ENCODE data around the gene FNDC3B.

Gene FNDC3B

GRCh38 chr3:172216267-172216666 lies 176.9 kb downstream of the FNDC3B start:
- H3K27me3 ChIP-seq (ENCODE audit: insufficient read depth, low read length): no peaks in the 10 kb centered on the region
- peaks cover 80% of the 10 kb centered on the region for H3K4me1 ChIP-seq (ENCODE audit: control insufficient read depth, insufficient read depth, low read length, unreplicated experiment)
- peak overlapping the region; percentile 78; the same call in 1 of the 2 replicates for H3K27ac ChIP-seq (ENCODE audit: low read depth, low read length)
- H2AFZ ChIP-seq (ENCODE audit: low read length, unreplicated experiment): no peak overlapping the region
- H3K79me2 ChIP-seq (ENCODE audit: control insufficient read depth, insufficient read depth, low read length, unreplicated experiment): peaks cover 97% of the 10 kb centered on the region
- H3K36me3 ChIP-seq (ENCODE audit: insufficient read depth, low read length): peaks cover 8% of the 10 kb centered on the region
- no peak overlapping the region for H3K4me3 ChIP-seq (ENCODE audit: low read depth, low read length)

GRCh38 chr3:172216911-172217310 lies 177.5 kb downstream of the FNDC3B start:
- H3K4me3 ChIP-seq (ENCODE audit: low read depth, low read length): no peak overlapping the region
- H3K27me3 ChIP-seq (ENCODE audit: insufficient read depth, low read length): no peaks in the 10 kb centered on the region
- H3K79me2 ChIP-seq (ENCODE audit: control insufficient read depth, insufficient read depth, low read length, unreplicated experiment): peaks cover 96% of the 10 kb centered on the region
- H3K4me1 ChIP-seq (ENCODE audit: control insufficient read depth, insufficient read depth, low read length, unreplicated experiment): peaks cover 78% of the 10 kb centered on the region
- peaks cover 8% of the 10 kb centered on the region for H3K36me3 ChIP-seq (ENCODE audit: insufficient read depth, low read length)
- peak overlapping the region; percentile 78 for H3K27ac ChIP-seq (ENCODE audit: low read depth, low read length)
- no peak overlapping the region for H2AFZ ChIP-seq (ENCODE audit: low read length, unreplicated experiment)

- Histone ChIP-seq H3K27ac (ENCODE audit: low read depth, low read length) (peak overlapping the region; percentile 78), H3K79me2 (ENCODE audit: control insufficient read depth, insufficient read depth, low read length, unreplicated experiment) (peaks cover 96% of the 10 kb centered on the region), H3K36me3 (ENCODE audit: insufficient read depth, low read length) (0 out of 2 replicates have a peak, but pooled peaks cover 3% of the 10 kb centered on the region), H3K4me1 (ENCODE audit: control insufficient read depth, insufficient read depth, low read length, unreplicated experiment) (peaks cover 77% of the 10 kb centered on the region), H2AFZ (ENCODE audit: low read length, unreplicated experiment) (no peak overlapping the region), H3K27me3 (ENCODE audit: insufficient read depth, low read length) (no peaks in the 10 kb centered on the region), H3K4me3 (ENCODE audit: low read depth, low read length) (peak overlapping the region; percentile 15; the same call in 1 of the 2 replicates)
Observed at GRCh38 chr3:172217877-172218276, 178.5 kb downstream of the FNDC3B start.

- Histone ChIP-seq H3K27me3 (ENCODE audit: insufficient read depth, low read length) (no peaks in the 10 kb centered on the region), H3K4me1 (ENCODE audit: control insufficient read depth, insufficient read depth, low read length, unreplicated experiment) (peaks cover 76% of the 10 kb centered on the region), H3K79me2 (ENCODE audit: control insufficient read depth, insufficient read depth, low read length, unreplicated experiment) (peaks cover 96% of the 10 kb centered on the region), H3K36me3 (ENCODE audit: insufficient read depth, low read length) (no peaks in the 10 kb centered on the region), H2AFZ (ENCODE audit: low read length, unreplicated experiment) (no peak overlapping the region), H3K4me3 (ENCODE audit: low read depth, low read length) (no peak overlapping the region), H3K27ac (ENCODE audit: low read depth, low read length) (peak overlapping the region; percentile 78)
Observed at GRCh38 chr3:172218350-172219323, 179.3 kb downstream of the FNDC3B start.

- Histone ChIP-seq H3K79me2 (ENCODE audit: control insufficient read depth, insufficient read depth, low read length, unreplicated experiment) (peaks cover 96% of the 10 kb centered on the region), H3K4me1 (ENCODE audit: control insufficient read depth, insufficient read depth, low read length, unreplicated experiment) (peaks cover 71% of the 10 kb centered on the region), H3K27me3 (ENCODE audit: insufficient read depth, low read length) (no peaks in the 10 kb centered on the region)
Observed at GRCh38 chr3:172219750-172220149, 180.4 kb downstream of the FNDC3B start.

GRCh38 chr3:172221547-172221946 lies 182.2 kb downstream of the FNDC3B start:
- Histone ChIP-seq H3K79me2 (ENCODE audit: control insufficient read depth, insufficient read depth, low read length, unreplicated experiment) (peaks cover 90% of the 10 kb centered on the region), H3K27ac (ENCODE audit: low read depth, low read length) (peak overlapping the region; percentile 78)

More at GRCh38 chr3:172219750-172220149, 180.4 kb downstream of the FNDC3B start:
- peaks cover 4% of the 10 kb centered on the region; the same call in 1 of the 2 replicates for H3K36me3 ChIP-seq (ENCODE audit: insufficient read depth, low read length)
- H3K4me3 ChIP-seq (ENCODE audit: low read depth, low read length): no peak overlapping the region
- peak overlapping the region; percentile 78 for H3K27ac ChIP-seq (ENCODE audit: low read depth, low read length)
- H2AFZ ChIP-seq (ENCODE audit: low read length, unreplicated experiment): no peak overlapping the region

GRCh38 chr3:172222478-172223071 lies 183.2 kb downstream of the FNDC3B start:
- Histone ChIP-seq H3K27me3 (ENCODE audit: insufficient read depth, low read length) (no peaks in the 10 kb centered on the region), H2AFZ (ENCODE audit: low read length, unreplicated experiment) (no peak overlapping the region), H3K36me3 (ENCODE audit: insufficient read depth, low read length) (peaks cover 19% of the 10 kb centered on the region), H3K4me1 (ENCODE audit: control insufficient read depth, insufficient read depth, low read length, unreplicated experiment) (peaks cover 56% of the 10 kb centered on the region), H3K4me3 (ENCODE audit: low read depth, low read length) (no peak overlapping the region), H3K27ac (ENCODE audit: low read depth, low read length) (peak overlapping the region; percentile 78), H3K79me2 (ENCODE audit: control insufficient read depth, insufficient read depth, low read length, unreplicated experiment) (peaks cover 90% of the 10 kb centered on the region)

More at GRCh38 chr3:172221547-172221946, 182.2 kb downstream of the FNDC3B start:
- H3K4me3 ChIP-seq (ENCODE audit: low read depth, low read length): peak overlapping the region; percentile 19; the same call in 1 of the 2 replicates
- peaks cover 9% of the 10 kb centered on the region; the same call in 1 of the 2 replicates for H3K36me3 ChIP-seq (ENCODE audit: insufficient read depth, low read length)
- H2AFZ ChIP-seq (ENCODE audit: low read length, unreplicated experiment): no peak overlapping the region
- no peaks in the 10 kb centered on the region for H3K27me3 ChIP-seq (ENCODE audit: insufficient read depth, low read length)
- peaks cover 67% of the 10 kb centered on the region for H3K4me1 ChIP-seq (ENCODE audit: control insufficient read depth, insufficient read depth, low read length, unreplicated experiment)

GRCh38 chr3:172223870-172224269 lies 184.5 kb downstream of the FNDC3B start:
- Histone ChIP-seq H3K4me1 (ENCODE audit: control insufficient read depth, insufficient read depth, low read length, unreplicated experiment) (peaks cover 44% of the 10 kb centered on the region), H3K4me3 (ENCODE audit: low read depth, low read length) (no peak overlapping the region), H3K79me2 (ENCODE audit: control insufficient read depth, insufficient read depth, low read length, unreplicated experiment) (peaks cover 85% of the 10 kb centered on the region), H2AFZ (ENCODE audit: low read length, unreplicated experiment) (no peak overlapping the region), H3K27me3 (ENCODE audit: insufficient read depth, low read length) (no peaks in the 10 kb centered on the region), H3K27ac (ENCODE audit: low read depth, low read length) (no peak overlapping the region), H3K36me3 (ENCODE audit: insufficient read depth, low read length) (peaks cover 31% of the 10 kb centered on the region)

- Histone ChIP-seq H3K36me3 (ENCODE audit: insufficient read depth, low read length) (peaks cover 38% of the 10 kb centered on the region), H3K27ac (ENCODE audit: low read depth, low read length) (no peak overlapping the region), H2AFZ (ENCODE audit: low read length, unreplicated experiment) (no peak overlapping the region), H3K79me2 (ENCODE audit: control insufficient read depth, insufficient read depth, low read length, unreplicated experiment) (peaks cover 84% of the 10 kb centered on the region), H3K4me3 (ENCODE audit: low read depth, low read length) (no peak overlapping the region), H3K27me3 (ENCODE audit: insufficient read depth, low read length) (no peaks in the 10 kb centered on the region), H3K4me1 (ENCODE audit: control insufficient read depth, insufficient read depth, low read length, unreplicated experiment) (peaks cover 36% of the 10 kb centered on the region)
Observed at GRCh38 chr3:172224560-172225214, 185.3 kb downstream of the FNDC3B start.

- H3K27me3 ChIP-seq (ENCODE audit: insufficient read depth, low read length): no peaks in the 10 kb centered on the region
- no peak overlapping the region for H2AFZ ChIP-seq (ENCODE audit: low read length, unreplicated experiment)
- H3K4me1 ChIP-seq (ENCODE audit: control insufficient read depth, insufficient read depth, low read length, unreplicated experiment): peaks cover 30% of the 10 kb centered on the region
- H3K4me3 ChIP-seq (ENCODE audit: low read depth, low read length): no peak overlapping the region
- peaks cover 78% of the 10 kb centered on the region for H3K79me2 ChIP-seq (ENCODE audit: control insufficient read depth, insufficient read depth, low read length, unreplicated experiment)
- no peak overlapping the region for H3K27ac ChIP-seq (ENCODE audit: low read depth, low read length)
- H3K36me3 ChIP-seq (ENCODE audit: insufficient read depth, low read length): peaks cover 40% of the 10 kb centered on the region
Observed at GRCh38 chr3:172225215-172225707, 185.9 kb downstream of the FNDC3B start.
